DND-41 (cell line): Measurements from ENCODE around the gene MTSS2.

ENCODE experiments used
- ATAC-seq: fragments of 200-7000 bp; cut with Tn5 transposase; 3 replicates; pipeline ENCODE4 v1.9.1; 2021; ENCODE audit warnings: low read depth; ENCODE audit not compliant: insufficient read depth
- DNase-seq: peaks from one replicate; pipeline ENCODE4 v3.0.0-alpha.2; 2020
- H2AFZ ChIP-seq: 2 replicates; pipeline ENCODE4 v1.6.0; 2012; ENCODE audit warnings: low read depth, low read length
- H3K27ac ChIP-seq: 2 replicates; pipeline ENCODE4 v1.5.1; 2012; ENCODE audit warnings: low read length, inconsistent platforms
- H3K27me3 ChIP-seq: fragments of 200-600 bp; sonication (generic); 2 replicates; pipeline ENCODE4 v1.6.0; 2012; ENCODE audit warnings: low read length, mild to moderate bottlenecking, inconsistent platforms; ENCODE audit not compliant: insufficient read depth, poor library complexity
- H3K36me3 ChIP-seq: 2 replicates; pipeline ENCODE4 v1.5.1; 2012; ENCODE audit warnings: low read length, inconsistent platforms; ENCODE audit not compliant: insufficient read depth
- H3K4me1 ChIP-seq: 2 replicates; pipeline ENCODE4 v1.5.1; 2012; ENCODE audit warnings: mild to moderate bottlenecking, low read length; ENCODE audit not compliant: insufficient read depth
- H3K4me2 ChIP-seq: 2 replicates; pipeline ENCODE4 v1.6.0; 2012; ENCODE audit warnings: mild to moderate bottlenecking, moderate library complexity, low read length, inconsistent platforms; ENCODE audit not compliant: insufficient read depth
- H3K4me3 ChIP-seq, 2 experiments: fragments of 200-600 bp in 1 of 2; shearing (Covaris generic) in 1 of 2; 2 replicates each; pipeline ENCODE4 v1.5.1; 2012 to 2016; ENCODE audit warnings: inconsistent platforms in 2 of 2, low read length in 2 of 2, mild to moderate bottlenecking in 2 of 2, low read depth in 1 of 2, moderate library complexity in 1 of 2
- H3K79me2 ChIP-seq: 2 replicates; pipeline ENCODE4 v1.6.0; 2012; ENCODE audit warnings: low read length, inconsistent platforms; ENCODE audit not compliant: insufficient read depth
- H3K9ac ChIP-seq: 2 replicates; pipeline ENCODE4 v1.6.0; 2012; ENCODE audit warnings: low read depth, mild to moderate bottlenecking, inconsistent platforms, low read length, moderate library complexity
- H3K9me3 ChIP-seq: 2 replicates; pipeline ENCODE4 v1.5.1; 2012; ENCODE audit warnings: low read length, moderate library complexity, mild to moderate bottlenecking, inconsistent platforms; ENCODE audit not compliant: insufficient read depth, severe bottlenecking
- H4K20me1 ChIP-seq: 2 replicates; pipeline ENCODE4 v1.6.0; 2012; ENCODE audit warnings: low read length; ENCODE audit not compliant: insufficient read depth
- EZH2 ChIP-seq: IDR thresholded peaks from 3 replicates; pipeline ENCODE4 v1.6.1; 2012; ENCODE audit warnings: borderline replicate concordance, low read depth, mild to moderate bottlenecking, moderate library complexity, low read length, inconsistent platforms; ENCODE audit not compliant: severe bottlenecking
- TF ChIP-seq, protein P1 (sequence below): IDR thresholded peaks from 2 replicates; pipeline ENCODE4 v1.5.1; 2012; ENCODE audit warnings: borderline replicate concordance, low read length, moderate library complexity, mild to moderate bottlenecking; ENCODE audit not compliant: poor library complexity, severe bottlenecking; ENCODE audit errors: extremely low read depth

Gene MTSS2

DNA sequence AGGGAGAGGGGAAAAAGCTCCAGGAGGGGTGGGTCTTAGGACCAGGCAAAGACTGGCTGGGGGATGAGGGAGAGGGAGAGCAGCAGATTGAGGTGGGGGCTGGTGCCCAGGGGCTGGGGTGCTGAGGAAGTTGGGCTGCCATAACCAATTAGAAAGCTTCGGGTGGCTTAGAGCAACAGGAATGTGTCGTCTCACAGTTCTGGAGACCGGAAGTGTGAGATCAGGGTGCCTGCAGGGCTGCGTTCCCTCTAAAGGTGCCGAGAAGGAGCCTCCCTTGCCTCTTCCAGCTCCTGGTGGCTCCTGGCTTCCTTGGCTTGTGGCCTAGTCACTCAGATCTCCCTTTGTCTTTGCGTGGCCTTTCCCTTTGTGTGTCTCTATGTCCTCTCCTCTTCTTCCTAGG lies 37.2 kb downstream of the MTSS2 start:
- DNase-seq (no peak), ATAC-seq (no peak)
- Histone ChIP-seq H3K27ac (no peak overlapping the region), H3K27me3 (peaks cover 4% of the 10 kb centered on the region), H3K4me1 (no peaks in the 10 kb centered on the region), H3K4me3 (no peak overlapping the region), H3K4me2 (no peak overlapping the region), H4K20me1 (no peaks in the 10 kb centered on the region), H2AFZ (no peak overlapping the region), H3K79me2 (no peaks in the 10 kb centered on the region), H3K9ac (no peak overlapping the region), H3K36me3 (no peaks in the 10 kb centered on the region), H3K9me3 (no peaks in the 10 kb centered on the region)
- no peak for TF ChIP-seq EZH2
- TF ChIP-seq, protein P1, sequence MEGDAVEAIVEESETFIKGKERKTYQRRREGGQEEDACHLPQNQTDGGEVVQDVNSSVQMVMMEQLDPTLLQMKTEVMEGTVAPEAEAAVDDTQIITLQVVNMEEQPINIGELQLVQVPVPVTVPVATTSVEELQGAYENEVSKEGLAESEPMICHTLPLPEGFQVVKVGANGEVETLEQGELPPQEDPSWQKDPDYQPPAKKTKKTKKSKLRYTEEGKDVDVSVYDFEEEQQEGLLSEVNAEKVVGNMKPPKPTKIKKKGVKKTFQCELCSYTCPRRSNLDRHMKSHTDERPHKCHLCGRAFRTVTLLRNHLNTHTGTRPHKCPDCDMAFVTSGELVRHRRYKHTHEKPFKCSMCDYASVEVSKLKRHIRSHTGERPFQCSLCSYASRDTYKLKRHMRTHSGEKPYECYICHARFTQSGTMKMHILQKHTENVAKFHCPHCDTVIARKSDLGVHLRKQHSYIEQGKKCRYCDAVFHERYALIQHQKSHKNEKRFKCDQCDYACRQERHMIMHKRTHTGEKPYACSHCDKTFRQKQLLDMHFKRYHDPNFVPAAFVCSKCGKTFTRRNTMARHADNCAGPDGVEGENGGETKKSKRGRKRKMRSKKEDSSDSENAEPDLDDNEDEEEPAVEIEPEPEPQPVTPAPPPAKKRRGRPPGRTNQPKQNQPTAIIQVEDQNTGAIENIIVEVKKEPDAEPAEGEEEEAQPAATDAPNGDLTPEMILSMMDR, result no peak

DNA sequence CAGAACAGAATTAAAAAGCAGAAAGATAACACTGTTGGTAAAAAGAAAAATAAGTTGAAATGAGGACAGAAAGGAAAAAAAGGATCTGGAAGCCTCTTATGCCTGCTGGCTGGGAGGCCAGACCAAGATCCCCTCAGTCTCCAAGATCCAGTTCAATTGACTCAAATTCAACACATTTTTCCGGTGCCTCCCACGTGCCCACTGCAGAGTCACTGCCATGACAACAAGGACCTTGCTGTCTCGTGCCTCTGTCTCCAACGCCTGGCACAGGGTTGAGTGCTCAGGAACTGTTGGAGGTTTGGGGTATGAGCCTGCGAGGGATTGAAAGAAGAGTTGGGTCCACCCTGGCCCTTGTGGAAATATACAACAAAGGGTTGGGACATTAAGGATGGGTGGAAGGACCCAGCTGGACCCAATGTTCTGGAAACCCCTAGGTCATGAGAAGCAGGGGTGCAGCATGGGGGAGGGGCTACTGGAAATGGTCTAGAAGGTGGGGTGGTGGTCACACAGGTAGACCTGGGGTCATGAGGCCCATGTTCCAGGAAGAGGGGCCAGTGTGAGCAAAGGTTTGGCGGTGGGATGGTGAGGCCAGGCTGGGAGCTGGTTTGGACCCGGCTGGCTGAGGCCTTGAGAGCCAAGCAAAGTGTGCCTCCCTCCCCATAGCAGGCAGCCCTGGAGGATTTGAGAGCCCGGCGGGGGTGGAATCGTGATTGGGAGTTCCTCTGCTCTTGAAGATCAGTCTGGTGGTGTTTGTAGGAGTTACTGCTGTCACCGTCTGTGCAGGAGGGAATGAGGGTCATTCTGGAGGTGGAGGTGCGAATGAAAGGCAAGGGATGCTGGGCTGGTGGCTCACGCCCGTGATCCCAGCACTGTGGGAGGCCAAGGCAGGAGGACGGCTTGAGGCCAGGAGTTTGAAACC lies 38.2 kb downstream of the MTSS2 start:
- Histone ChIP-seq H2AFZ (no peak overlapping the region), H3K4me3 (no peak overlapping the region), H3K27ac (no peak overlapping the region), H3K27me3 (peaks cover 4% of the 10 kb centered on the region), H4K20me1 (no peaks in the 10 kb centered on the region), H3K4me1 (no peaks in the 10 kb centered on the region), H3K4me2 (no peak overlapping the region), H3K36me3 (no peaks in the 10 kb centered on the region), H3K9me3 (no peaks in the 10 kb centered on the region), H3K79me2 (no peaks in the 10 kb centered on the region), H3K9ac (no peak overlapping the region)
- TF ChIP-seq, protein P1, result no peak
- TF ChIP-seq EZH2, result no peak
- ATAC-seq, result no peak
- no peak for DNase-seq

DNA sequence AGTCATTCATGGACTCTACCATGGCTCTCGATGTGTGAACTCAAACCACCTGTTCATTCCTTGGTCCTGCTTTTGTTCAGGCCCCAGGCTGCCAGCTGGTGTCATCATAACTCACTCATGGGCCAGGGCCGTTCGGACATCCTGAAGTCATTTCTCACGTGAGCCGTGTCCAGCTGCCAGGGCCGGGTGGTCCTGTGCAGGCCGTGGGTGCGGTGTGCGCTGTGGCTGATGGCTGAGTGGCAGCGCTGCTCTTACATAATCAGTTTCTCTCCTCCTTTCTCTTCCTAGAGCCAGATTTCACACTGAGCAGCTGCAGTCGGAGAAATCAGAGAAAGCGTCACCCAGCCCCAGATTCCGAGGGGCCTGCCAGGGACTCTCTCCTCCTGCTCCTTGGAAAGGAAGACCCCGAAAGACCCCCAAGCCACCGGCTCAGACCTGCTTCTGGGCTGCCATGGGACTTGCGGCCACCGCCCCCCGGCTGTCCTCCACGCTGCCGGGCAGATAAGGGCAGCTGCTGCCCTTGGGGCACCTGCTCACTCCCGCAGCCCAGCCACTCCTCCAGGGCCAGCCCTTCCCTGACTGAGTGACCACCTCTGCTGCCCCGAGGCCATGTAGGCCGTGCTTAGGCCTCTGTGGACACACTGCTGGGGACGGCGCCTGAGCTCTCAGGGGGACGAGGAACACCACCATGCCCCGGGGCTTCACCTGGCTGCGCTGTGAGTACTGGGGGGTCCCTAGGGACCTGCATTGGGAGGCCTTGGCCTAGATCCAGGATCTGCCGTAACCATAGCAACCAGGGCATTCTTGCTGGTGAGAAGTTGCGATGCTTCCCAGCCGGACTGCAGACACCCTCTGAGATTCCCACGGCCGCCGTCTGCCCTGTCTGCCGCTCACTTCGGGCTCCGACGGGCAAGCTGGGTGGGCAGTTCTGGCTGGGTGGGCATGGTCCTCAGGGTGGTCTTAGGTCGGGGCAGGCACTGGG lies 39.3 kb downstream of the MTSS2 start, which contains the start of gene IL34:
TSS of gene IL34 (plus strand) at position 300 of the 982 bp plus-strand sequence. CDS start at position 689, 389 bp downstream.
- no peak within 1 kb of the TSS for H3K4me3 ChIP-seq
- no peaks in the 10 kb centered on the region for H3K36me3 ChIP-seq
- DNase-seq (no peak), ATAC-seq (no peak)
- no peaks in the 10 kb centered on the region for H4K20me1 ChIP-seq
- no peak within 1 kb of the TSS for H3K4me2 ChIP-seq
- no peak within 1 kb of the TSS for H3K27ac ChIP-seq
- H3K79me2 ChIP-seq, result no peaks in the 10 kb centered on the region
- H3K27me3 ChIP-seq, result peaks cover 4% of the 10 kb centered on the region
- no peak for TF ChIP-seq EZH2
- TF ChIP-seq, protein P1, result no peak
- no peaks in the 10 kb centered on the region for H3K4me1 ChIP-seq
- H2AFZ ChIP-seq, result no peak within 1 kb of the TSS
- no peaks in the 10 kb centered on the region for H3K9me3 ChIP-seq
- H3K9ac ChIP-seq, result no peak within 1 kb of the TSS
